Osteocyte (in vitro differentiated cells): Measurements from ENCODE around the gene ANKRD65. TPM values are rescaled to one million over a fixed set of nuclear protein-coding genes. Genes with fewer than 3 reads are reported as not detected.

Experiments
- DNase-seq: peaks from one replicate; pipeline ENCODE4 v3.0.0; 2021; ENCODE audit warnings: mixed read lengths; ENCODE audit not compliant: unreplicated experiment; ENCODE audit errors: extremely low spot score
- H3K27ac Mint-ChIP-seq: one replicate; pipeline ENCODE4 v1.8.0; 2021; ENCODE audit warnings: mild to moderate bottlenecking, mixed read lengths; ENCODE audit not compliant: unreplicated experiment
- H3K27me3 Mint-ChIP-seq: one replicate; pipeline ENCODE4 v1.8.0; 2021; ENCODE audit warnings: mixed read lengths; ENCODE audit not compliant: unreplicated experiment
- H3K36me3 Mint-ChIP-seq: one replicate; pipeline ENCODE4 v1.8.0; 2021; ENCODE audit warnings: mixed read lengths; ENCODE audit not compliant: unreplicated experiment
- H3K4me1 Mint-ChIP-seq: one replicate; pipeline ENCODE4 v1.8.0; 2021; ENCODE audit warnings: mixed read lengths; ENCODE audit not compliant: unreplicated experiment
- H3K4me3 Mint-ChIP-seq: one replicate; pipeline ENCODE4 v1.8.0; 2021; ENCODE audit warnings: mild to moderate bottlenecking, moderate library complexity, mixed read lengths; ENCODE audit not compliant: unreplicated experiment
- H3K9me3 Mint-ChIP-seq: one replicate; pipeline ENCODE4 v1.8.0; 2021; ENCODE audit warnings: mixed read lengths; ENCODE audit not compliant: unreplicated experiment
- total RNA-seq: library from RNA; stranded (reverse); gene quantifications from 2 replicates; pipeline ENCODE4 v1.2.1, GENCODE V29; 2021
- TF ChIP-seq, protein P1 (sequence below): fragments of 200-600 bp; sonication (generic); IDR thresholded peaks from 2 replicates; pipeline ENCODE4 v1.5.0; 2021; ENCODE audit warnings: antibody characterized with exemption, mild to moderate bottlenecking, moderate library complexity

Gene ANKRD65
- total RNA-seq, 1 donor from 2014 or later: 0.21 TPM

- peaks cover 29% of the 10 kb centered on the region for H3K4me1 Mint-ChIP-seq
Observed at GRCh38 chr1:1399872-1400575, 21.1 kb downstream of the ANKRD65 start.

GRCh38 chr1:1399187-1399871 is 21.7 kb downstream of the ANKRD65 start, which contains the start of gene CCNL2:
TSS of gene CCNL2 (minus strand) at chr1:1399335. CDS start at chr1:1399306, 29 bp downstream.
- peak within 1 kb of the TSS; percentile 84 for H3K27ac Mint-ChIP-seq
- H3K36me3 Mint-ChIP-seq: peaks cover 31% of the 10 kb centered on the region
- peaks cover 29% of the 10 kb centered on the region for H3K4me1 Mint-ChIP-seq
- TF ChIP-seq, protein P1, sequence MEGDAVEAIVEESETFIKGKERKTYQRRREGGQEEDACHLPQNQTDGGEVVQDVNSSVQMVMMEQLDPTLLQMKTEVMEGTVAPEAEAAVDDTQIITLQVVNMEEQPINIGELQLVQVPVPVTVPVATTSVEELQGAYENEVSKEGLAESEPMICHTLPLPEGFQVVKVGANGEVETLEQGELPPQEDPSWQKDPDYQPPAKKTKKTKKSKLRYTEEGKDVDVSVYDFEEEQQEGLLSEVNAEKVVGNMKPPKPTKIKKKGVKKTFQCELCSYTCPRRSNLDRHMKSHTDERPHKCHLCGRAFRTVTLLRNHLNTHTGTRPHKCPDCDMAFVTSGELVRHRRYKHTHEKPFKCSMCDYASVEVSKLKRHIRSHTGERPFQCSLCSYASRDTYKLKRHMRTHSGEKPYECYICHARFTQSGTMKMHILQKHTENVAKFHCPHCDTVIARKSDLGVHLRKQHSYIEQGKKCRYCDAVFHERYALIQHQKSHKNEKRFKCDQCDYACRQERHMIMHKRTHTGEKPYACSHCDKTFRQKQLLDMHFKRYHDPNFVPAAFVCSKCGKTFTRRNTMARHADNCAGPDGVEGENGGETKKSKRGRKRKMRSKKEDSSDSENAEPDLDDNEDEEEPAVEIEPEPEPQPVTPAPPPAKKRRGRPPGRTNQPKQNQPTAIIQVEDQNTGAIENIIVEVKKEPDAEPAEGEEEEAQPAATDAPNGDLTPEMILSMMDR: peak; percentile 58
- no peaks in the 10 kb centered on the region for H3K27me3 Mint-ChIP-seq
- peak within 1 kb of the TSS; percentile 85 for H3K4me3 Mint-ChIP-seq
- no peaks in the 10 kb centered on the region for H3K9me3 Mint-ChIP-seq
- DNase-seq: peak; percentile 100

More at GRCh38 chr1:1399872-1400575, 21.1 kb downstream of the ANKRD65 start:
- no peak for DNase-seq
- TF ChIP-seq, protein P1: no peak
- H3K27me3 Mint-ChIP-seq: no peaks in the 10 kb centered on the region
- H3K36me3 Mint-ChIP-seq: peaks cover 30% of the 10 kb centered on the region
- H3K4me3 Mint-ChIP-seq: peak overlapping the region; percentile 85
- peak overlapping the region; percentile 84 for H3K27ac Mint-ChIP-seq
- no peaks in the 10 kb centered on the region for H3K9me3 Mint-ChIP-seq

DNA sequence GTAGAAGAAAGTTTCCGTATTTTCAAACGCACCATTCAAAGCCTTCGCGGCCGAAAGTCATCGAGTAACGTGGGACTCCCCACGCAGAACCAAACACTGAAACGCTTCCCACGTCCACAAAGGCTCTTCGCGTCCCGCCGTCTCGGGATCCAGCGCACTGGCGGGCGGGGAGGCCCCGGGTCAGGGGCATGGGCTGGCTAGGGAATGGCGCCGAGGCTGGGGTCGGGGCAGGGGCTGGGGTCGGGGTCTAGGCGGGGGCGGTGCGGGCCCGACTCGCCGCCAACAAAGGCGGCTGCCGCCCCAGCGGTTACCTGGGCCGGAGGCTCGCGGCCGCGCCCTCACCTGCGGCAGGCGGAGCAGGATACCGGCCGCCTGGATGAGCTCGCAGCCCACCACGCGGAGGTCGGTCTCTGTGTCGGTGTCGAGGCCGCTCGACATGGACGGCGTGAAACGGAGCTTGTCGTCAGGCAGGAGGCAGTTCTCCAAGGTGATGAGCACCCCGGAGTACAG is 22.3 kb downstream of the ANKRD65 start:
- Mint-ChIP-seq H3K36me3 (peaks cover 33% of the 10 kb centered on the region), H3K27ac (peak overlapping the region; percentile 83), H3K4me1 (peaks cover 29% of the 10 kb centered on the region), H3K9me3 (no peaks in the 10 kb centered on the region), H3K27me3 (no peaks in the 10 kb centered on the region), H3K4me3 (peak overlapping the region; percentile 85)
- no peak for DNase-seq
- TF ChIP-seq, protein P1: no peak

DNA sequence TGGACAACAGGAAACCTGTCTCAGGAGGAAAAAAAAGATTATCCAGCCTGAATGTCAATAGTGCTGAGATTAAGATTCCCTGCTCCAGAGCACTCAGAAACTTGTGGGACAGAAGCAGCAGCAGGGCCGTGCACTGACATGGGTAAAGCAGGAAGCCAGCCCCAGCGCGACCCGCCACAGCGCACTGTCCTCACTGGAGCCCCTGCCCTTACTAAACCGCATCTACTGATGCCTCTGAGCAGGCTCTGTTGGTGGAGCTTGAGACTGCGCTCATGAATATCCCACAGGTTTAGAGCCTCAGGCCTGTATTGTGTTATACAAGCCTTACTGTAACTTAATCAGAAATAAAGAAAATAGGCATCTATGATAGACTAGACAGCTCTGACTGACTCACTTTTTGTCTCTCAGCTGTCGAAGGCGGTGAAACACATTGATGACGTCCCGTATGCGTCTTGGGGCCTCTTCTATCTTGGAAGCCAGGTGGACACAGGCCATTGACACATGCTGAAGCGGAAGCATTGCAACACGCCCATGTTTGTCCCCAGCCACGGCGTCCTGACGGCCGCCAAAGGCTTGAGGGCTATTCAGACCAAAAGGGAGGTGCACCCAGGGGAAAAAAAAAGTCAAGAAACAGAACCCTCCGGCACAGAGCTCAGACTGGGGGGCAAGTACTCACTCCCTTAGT is 23.1 kb downstream of the ANKRD65 start:
- no peaks in the 10 kb centered on the region for H3K27me3 Mint-ChIP-seq
- peaks cover 29% of the 10 kb centered on the region for H3K4me1 Mint-ChIP-seq
- H3K9me3 Mint-ChIP-seq: no peaks in the 10 kb centered on the region
- DNase-seq: no peak
- peak overlapping the region; percentile 85 for H3K4me3 Mint-ChIP-seq
- peak overlapping the region; percentile 83 for H3K27ac Mint-ChIP-seq
- TF ChIP-seq, protein P1: no peak
- peaks cover 28% of the 10 kb centered on the region for H3K36me3 Mint-ChIP-seq
